DMS114 treated with DMSO at 0.1 percent for 48 hours (cell line): Measurements from ENCODE around the gene FBF1.

Experiments
- DNase-seq: peaks from one replicate; lab custom pipeline; 2025; ENCODE audit not compliant: unreplicated experiment; lab: John Stamatoyannopoulos, UW

FBF1 gene

DNA sequence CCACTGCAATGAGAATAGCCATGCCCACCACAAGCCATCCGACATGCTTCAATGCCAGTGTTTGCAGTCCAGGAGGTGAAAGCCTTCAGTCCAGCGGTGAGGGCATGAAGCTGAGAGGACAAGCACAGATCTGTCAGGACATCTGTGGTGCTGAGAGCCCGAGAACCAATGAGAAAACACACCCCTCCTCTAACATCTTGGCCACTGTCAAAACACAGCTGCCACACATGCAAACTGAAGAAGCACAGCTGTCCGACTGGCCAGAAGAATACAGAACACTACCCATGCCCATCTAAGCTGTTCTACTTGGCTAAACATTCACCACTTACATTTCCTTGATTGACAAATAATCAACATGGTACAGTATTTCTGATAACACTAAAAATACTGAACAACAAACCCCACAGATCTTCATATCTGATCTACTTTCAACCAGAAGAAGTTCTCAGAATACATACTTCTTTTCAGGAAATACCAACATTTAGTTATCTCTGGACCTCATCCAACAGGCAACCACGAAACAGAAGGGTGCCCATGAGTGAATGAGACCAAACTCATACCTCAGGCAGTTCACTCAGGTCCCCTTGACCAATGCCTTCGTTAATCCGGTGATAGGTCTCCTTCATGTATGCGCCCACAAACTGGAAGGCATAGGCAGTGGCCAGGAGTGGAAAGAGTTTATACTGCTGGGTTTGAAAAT is 10.2 kb upstream of the FBF1 start:
- no peak for DNase-seq

DNA sequence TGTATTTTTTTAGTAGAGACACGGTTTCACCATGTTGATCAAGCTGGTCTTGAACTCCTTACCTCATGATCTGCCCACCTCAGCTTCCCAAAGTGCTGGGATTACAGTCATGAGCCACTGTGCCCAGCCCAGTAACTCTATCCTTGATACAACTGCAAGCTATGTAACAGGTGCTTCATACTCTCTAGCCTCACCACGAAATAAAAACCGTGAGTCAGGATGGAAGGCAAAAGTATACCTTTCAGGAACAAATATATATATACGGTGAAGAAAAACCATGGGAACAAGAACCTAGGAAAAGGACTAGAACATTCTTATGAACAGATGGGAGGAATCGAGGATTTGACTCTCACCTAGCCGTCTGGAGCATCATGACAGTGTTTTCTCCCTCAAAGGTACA is 9.6 kb upstream of the FBF1 start:
- no peak for DNase-seq

DNA sequence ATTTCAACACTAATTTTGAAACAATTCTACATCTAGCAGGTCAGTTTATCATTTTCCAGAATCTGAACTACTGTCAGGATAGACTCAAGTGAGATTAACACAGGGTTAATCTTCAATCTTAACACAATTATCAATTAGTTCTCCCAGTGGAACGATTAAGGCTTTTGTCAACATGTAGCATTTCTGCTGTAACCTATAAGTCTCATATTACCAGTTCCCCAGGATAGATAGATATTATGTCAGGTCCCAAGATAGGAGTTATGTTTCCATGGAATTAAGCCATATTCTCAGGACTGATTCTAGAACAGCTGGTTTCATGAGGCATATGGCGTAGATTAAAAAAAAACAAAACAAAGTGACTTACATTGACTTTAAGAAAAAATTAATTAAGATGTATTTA is 4.4 kb upstream of the FBF1 start:
- no peak for DNase-seq

DNA sequence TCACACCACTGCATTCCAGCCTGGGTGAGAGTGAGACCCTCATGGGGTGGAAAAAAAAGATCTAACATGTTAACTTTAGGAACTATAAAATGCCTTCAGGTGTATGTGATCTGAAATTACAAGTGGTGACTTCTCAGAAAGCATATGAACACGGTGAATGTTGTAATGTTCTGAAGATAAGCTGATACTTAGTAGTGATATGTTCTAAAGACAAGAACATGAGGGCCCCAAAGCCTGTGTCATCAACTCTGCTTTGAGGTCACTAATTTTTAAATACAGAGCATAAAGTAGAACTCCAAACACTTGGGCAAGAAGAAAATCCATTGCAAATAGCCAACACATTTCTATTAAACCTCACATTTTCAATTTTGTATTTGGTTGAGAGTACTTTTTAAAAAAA is 2.6 kb upstream of the FBF1 start:
- DNase-seq = no peak

DNA sequence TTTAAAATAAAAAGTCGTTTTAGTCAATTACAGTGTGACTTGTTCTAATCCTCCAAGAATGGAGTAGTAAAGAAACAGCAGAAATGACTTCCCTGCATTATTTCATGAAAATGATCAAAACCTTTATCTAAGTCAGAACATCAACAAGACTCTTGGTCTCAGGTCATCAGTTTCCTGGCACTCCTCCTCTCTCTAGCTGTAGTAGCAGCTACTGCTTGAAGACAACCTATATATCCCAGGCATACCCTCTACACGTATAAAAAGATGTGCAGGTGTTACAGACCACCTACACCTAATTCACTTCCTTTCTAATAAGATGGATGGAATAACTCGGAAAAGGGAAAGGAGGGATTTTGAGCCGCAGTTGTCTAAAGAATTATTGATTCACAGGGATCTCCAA is 1.6 kb upstream of the FBF1 start:
- no peak for DNase-seq

DNA sequence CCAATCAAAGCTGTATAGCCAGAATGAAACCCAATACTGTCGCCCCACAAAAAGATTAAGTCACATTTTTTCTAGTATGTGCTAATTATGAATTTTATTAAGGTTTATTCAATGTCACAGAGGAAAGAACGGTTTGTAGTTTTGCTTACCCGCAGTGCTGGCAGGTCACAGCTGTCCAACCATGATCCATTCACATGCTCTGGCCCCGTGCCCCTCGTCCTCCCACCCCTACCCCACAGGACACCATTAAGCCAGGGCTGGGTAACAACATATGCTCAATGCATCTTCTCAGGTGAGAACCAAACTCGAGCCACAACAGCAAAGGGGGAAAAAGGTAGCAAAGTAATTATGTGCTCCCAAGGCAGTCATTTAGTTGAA is 589 bp upstream of the FBF1 start:
- DNase-seq = no peak

DNA sequence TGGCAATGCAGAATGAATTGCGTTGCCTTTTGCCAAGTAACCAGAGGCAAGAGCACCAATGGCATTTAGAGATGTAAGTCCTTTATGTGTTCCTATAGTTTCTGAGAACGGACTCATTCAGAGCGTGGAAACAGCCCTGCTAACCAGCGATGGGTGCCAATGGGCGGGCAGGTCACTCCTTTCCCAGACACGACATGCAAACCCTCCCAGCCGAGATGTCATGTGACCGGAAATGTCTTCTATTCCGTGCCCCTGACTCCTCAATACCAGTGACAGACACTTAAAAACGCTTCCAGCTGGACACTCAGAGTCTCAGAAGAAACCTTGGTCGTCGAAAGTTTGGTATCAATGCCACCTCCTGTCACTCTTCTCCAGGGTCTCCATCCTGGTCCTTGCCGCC is 3.2 kb downstream of the FBF1 start:
- no peak for DNase-seq

DNA sequence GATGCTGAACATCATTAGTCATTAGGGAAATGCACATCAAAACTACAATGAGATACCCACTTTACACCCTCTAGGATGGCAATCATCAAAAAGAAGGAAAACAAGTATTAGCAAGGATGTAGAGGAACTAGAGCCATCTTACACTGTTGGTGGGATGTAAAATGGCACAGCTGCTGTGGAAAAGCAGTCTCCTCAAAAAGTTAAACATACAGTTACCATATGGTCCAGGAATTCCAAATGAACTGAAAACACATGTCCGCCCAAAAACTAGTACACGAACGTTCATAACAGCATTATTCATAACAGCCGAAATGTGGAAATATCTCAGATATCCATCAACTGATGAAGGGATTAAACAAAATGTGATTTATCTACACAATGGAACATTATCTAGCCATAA is 7.0 kb downstream of the FBF1 start:
- no peak for DNase-seq

DNA sequence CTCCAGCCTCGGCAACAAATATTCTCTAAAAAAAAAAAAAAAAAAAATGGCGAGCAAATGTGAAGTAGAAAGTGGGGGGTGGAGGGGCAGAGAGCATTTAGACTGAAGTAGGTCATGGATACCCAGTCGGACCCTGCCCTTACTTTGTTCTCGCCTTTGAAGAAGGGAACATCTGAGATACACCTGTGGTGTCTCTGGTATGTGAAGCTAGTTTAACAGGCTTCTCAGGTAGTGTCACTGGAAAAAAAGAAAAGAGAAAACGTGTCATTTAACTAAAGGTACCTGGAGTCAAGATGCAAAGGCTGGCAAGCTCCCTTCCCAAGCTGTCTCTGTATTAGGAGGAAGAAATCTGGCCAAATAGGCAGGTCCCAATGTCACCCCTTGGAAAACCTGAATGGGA is 8.0 kb downstream of the FBF1 start:
- DNase-seq = no peak

DNA sequence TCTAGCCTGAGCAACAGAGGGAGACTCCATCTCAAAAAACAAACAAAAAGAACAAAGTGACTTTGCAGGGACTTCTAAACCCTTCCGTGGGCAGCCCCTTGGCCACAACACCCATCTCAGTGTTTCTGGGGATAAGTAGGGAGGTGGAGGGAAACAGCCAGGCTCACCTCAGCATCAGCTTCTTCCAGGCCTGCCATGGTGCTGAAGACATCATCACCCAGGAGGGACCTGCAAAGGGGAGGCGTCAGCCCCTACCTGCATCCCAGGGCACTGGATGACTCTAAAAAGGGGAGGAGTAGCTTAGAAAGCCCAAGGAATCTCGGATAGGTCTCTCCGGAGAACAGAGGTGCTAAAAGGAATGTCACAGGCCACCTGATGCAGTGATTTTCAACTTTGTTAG is 9.8 kb downstream of the FBF1 start:
- DNase-seq = no peak

DNA sequence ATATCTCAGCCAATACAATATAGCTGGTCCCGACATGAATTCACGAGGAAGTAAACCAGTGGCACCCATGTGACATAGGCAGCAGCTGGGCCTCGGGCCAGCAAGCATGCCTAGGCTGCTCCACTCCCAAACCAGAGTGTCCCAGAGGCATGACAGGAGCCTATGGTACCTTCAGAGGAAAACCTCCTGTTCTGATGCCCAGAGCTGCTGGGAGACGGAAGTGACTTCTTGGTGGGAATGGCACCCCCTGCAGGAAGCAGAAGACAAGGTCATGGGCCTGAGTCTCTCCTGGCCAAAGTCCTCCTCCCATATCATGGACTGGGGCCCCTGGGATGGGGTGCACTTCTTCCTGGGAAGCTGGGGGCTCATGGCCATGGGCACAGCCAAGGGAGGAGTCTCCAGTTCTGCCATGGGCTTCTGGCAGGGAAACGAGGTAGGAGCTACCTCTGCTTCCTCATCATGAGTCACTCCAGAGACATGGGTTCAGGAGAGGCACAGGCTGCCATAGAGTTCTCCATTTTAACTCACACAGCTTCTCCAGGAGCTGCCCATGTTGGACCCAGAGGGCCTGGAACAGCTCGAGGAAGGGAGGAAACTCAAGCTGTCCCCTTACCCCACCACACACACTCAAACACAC is 13.4 kb downstream of the FBF1 start:
- no peak for DNase-seq

DNA sequence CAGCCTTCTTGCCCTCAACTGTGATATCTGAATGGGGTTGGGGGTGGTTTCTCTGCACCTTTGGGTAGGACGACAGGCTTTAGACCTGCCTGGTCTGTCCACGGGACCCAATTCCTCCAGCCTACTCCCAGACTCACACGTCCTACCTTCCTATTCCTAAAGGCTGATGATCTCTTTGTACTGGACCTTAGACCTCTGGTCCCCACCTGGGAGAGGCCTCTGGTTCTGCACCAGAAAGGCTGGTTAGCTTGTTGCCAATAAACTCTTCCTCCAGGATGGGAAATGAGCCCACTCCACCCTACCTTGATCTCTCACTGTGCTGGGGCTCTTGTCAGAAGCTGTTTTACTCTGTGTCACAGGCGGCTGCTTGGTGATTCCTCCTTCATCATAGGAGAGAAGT is 14.4 kb downstream of the FBF1 start:
- no peak for DNase-seq

DNA sequence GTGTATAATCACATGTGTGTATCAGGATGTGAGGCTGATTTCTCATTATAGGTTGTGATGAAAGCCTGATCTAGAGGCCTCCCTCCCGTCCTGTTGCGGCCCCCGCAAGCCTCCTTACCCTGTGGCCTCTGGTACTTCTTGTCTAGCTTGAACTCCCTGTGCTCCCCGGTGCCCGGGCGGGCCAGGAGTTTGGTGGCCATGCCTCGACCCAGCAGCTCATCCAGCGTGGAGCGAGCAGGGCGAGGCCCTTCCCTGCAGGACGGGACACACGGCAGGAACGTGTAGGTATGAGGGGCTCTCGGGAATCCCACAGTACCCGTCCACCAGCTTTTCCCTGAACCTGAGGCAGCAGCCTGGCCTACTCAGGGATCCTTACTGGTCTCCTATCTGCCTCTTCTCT is 14.9 kb downstream of the FBF1 start:
- no peak for DNase-seq

DNA sequence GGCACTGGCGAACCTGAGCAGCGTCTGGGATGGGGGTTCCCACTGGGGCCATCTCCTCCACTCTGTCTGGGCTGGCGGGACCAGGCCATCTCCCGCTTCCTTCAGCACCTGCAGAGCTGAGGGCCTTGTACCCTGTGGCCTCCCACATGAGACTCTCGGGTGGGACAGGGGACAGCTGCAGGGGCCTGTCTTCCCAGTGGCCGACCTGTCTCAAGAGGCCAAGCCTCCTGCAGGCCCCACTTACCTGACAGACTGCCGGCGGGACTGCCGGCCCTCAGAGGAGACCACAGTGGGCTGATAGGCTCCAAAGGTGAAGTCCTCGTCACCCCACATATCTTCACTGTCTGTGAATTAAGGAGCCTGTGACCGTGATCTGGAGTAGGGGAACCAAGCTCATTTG is 15.7 kb downstream of the FBF1 start:
- DNase-seq = no peak

DNA sequence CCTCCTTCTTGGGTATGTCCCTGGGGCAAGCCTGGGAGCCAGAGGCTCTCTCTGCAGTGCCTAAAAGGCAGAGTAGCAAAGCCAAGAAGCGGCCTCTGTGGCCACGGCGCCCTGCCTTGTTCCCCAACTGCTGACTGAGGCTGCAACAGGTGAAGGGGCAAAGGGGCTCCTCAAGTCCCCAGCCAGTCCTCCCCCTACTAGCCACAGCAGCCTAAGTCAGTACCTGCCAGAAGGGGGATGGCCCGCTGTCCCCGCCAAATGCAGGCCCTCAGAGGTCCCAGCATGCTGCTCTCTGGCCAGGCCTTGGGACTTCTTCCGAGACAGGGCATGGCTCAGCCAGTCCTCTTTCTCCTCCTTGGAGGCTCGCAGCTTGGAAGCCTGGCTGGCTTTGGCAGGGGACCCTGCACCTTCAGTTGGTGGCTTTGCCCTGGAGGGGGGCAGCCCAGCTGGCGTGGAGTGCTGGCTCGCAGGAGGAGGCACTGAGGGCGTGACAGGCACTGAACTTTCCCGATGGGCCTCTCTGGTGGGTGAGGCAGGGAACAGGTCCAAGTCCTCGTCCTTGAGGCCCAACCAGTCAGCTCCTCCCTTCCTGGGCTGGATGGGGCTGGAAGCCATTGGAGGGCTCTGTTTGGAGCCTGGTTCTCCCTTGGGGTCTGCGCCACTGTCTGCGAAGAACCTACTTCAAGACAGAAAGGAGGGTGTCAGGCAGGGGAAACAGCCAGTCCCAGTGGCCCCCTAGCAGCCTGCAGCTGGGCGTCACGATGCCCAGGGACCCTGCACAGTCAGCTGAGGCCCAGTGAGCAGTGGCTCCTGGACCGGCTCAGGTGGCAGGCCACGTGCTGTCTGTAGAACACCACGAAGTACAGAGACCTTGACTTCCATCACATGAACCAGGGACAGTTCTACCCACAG is 17.6 kb downstream of the FBF1 start:
- no peak for DNase-seq

DNA sequence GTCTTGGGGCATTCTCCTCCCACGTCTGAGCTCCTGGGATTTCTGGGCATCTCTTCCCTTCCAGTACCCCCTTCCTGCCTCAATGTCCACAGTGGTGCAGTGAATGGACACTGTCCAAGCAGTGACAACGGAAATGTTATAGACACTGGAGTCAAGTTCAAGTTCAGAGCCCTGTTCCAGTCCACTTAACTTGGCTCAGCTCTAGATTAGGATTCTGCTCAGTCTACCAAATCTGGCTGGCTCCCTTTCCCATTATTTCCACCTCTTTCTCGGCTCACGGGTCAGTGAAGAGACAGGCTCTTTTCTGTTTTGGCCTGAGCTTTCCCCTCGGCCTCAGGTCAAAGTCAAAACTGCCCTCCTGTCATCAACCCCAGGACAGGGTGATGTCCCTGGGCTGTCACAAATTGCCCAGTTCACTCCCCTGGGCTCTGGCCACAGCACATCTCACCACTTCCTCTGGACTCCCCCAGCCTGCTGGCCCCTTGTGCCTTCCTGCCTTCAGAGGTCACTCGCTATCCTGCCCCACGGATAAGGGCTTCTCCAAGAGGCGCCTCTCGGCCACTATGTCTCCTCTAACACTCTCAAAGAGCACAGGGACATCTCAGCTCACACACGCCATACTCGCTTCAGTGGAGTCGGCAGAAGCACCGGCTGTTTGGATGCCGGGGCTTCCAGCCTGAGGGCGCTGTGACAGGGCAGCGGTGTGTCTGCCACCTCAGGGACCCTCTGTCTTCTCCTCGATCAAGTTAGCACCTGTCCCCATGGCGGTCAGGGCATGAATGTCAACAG is 18.5 kb downstream of the FBF1 start:
- DNase-seq = no peak

DNA sequence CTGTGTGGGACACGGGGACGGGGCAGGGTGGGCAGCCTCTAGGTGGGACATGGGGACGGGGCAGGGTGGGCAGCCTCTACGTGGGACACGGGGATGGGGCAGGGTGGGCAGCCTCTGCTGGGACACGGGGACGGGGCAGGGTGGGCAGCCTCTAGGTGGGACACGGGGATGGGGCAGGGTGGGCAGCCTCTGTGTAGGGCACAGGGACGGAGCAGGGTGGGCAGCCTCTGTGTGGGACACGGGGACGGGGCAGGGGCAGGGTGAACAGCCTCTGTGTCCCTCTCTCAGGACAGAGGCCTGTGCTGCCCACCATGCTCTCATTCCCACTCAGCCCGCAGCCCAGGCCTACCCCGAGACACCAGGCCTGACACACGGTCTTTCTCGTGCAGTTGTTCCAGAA is 19.2 kb downstream of the FBF1 start:
- no peak for DNase-seq

DNA sequence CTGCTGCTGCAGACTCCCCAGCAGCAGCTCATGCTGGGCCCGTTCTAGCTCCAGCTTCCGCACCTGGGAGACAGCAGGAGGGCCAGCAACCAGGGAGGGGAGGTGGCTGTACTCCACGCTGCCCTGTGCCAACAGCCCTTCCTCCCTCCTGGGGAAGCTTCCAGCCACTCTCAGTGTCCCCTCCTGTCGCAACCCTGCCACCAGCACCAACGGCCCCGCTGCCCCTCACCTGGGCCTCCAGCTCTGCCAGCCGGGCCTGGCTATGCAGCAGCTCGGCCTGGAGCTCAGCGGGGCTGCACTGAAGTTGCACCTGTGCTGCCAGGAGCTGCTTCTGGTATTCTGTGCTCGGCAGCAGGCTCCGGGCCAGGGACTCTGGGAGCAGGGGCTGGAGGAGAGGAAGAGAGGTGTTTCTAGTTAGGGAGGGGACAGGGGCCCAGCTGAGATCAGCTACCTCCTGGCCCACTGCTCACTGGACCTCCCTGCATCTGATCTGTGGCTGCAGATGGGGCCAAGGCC is 20.7 kb downstream of the FBF1 start:
- DNase-seq = no peak

DNA sequence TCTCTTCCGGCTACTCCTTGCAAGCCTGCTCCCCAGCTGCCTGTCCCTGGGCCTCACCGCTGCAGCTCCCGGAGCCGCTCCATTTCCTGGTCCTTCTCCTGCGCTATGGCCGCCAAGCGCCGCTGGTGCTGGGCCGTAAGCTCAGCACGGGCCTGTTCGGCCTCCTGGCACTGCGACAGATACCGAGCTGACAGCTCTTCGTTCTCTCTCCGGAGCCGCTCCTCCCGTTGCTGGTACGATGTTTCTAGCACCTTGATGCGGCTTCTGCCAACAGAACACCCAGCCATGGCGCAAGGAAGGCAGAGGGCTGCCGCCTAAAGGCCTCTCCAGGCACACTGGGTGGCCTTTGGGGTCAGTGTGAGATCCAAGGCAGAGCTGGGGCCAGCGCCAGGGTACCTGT is 21.2 kb downstream of the FBF1 start:
- no peak for DNase-seq

DNA sequence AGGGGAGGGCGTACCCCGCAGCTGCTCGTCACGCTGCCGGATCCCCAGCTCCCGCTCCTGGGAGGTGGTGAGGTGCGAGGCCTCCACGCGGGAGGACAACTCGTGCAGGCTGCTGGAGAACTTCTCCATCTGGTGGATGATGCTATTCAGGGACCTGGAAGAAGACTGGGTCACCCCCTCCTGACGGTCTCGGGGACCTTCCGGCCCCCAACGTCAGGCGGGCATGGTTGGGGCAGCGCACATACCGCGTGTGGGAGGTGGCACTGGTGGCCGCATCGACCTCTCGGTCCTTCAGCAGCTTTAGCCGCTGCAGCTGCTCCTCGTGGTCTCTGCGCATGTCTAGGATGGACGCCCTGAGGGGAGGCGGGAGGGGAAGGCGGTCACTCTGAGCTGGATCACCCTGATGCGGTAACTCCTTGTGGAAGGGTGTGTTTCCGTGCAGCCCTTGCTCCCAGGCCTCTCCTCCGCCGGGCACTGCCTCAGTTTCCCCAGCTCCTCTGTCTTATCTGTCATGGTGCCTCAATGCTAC is 22.9 kb downstream of the FBF1 start:
- DNase-seq = no peak
